Measurements from ENCODE around the gene ANO1. TPM values are rescaled to one million over a fixed set of nuclear protein-coding genes. Genes with fewer than 3 reads are reported as not detected.

Gene ANO1
- total and polyA plus RNA-seq, 2 of the 8 experiments (the other 6 are each of a cell fraction or from before 2014, with no cell fraction given), result 4.7 to 5.0 TPM

GRCh38 chr11:70067591-70068341 lies 10.4 kb upstream of the ANO1 start (continued):
- TF ChIP-seq GABPA (IDR thresholded peaks at IDR 0.05; ENCODE audit: borderline replicate concordance, insufficient read depth, low read length) (peak; percentile 15; the same call in 1 of the 2 replicates), RNF2 (IDR thresholded peaks at IDR 0.05; ENCODE audit: borderline replicate concordance, low read depth, low read length, missing control alignments, poor library complexity, severe bottlenecking) (no peak), MAFK (IDR thresholded peaks at IDR 0.05; ENCODE audit: low read depth, low read length) (no peak)
